Loucy (cell line): Measurements from ENCODE around the gene CHD6.

Experiments
- H2AFZ ChIP-seq: fragments of 200-600 bp; sonication (generic); 2 replicates; pipeline ENCODE4 v1.6.0; 2016; ENCODE audit warnings: antibody characterized with exemption, mild to moderate bottlenecking, low read length, moderate library complexity
- H3F3A ChIP-seq: fragments of 200-600 bp; 2 replicates; pipeline ENCODE4 v1.6.0; 2016; ENCODE audit warnings: antibody characterized with exemption, low read depth, mild to moderate bottlenecking
- H3K27me3 ChIP-seq: fragments of 200-600 bp; sonication (generic); 2 replicates; pipeline ENCODE4 v1.6.1; 2014; ENCODE audit warnings: low read length, mild to moderate bottlenecking; ENCODE audit not compliant: insufficient read depth, poor library complexity, severe bottlenecking
- H3K36me3 ChIP-seq: fragments of 200-600 bp; sonication (generic); 2 replicates; pipeline ENCODE4 v1.6.1; 2016; ENCODE audit warnings: low read length; ENCODE audit not compliant: insufficient read depth
- H3K4me1 ChIP-seq: fragments of 200-600 bp; sonication (generic); 2 replicates; pipeline ENCODE4 v1.5.1; 2014; ENCODE audit warnings: low read length, mild to moderate bottlenecking; ENCODE audit not compliant: insufficient read depth, poor library complexity, severe bottlenecking
- H3K4me2 ChIP-seq: fragments of 200-600 bp; sonication (generic); 2 replicates; pipeline ENCODE4 v1.6.0; 2014; ENCODE audit warnings: antibody characterized with exemption, low read length, low read depth, mild to moderate bottlenecking; ENCODE audit not compliant: poor library complexity, severe bottlenecking
- H3K4me3 ChIP-seq: fragments of 200-600 bp; sonication (generic); 2 replicates; pipeline ENCODE4 v1.5.1; 2014; ENCODE audit warnings: low read length, mild to moderate bottlenecking, mixed read lengths; ENCODE audit not compliant: poor library complexity, severe bottlenecking
- H3K79me2 ChIP-seq: fragments of 200-600 bp; sonication (generic); 2 replicates; pipeline ENCODE4 v1.6.1; 2014; ENCODE audit warnings: low read length; ENCODE audit not compliant: insufficient read depth
- H3K9ac ChIP-seq: fragments of 200-600 bp; sonication (generic); 2 replicates; pipeline ENCODE4 v1.6.0; 2014; ENCODE audit warnings: mild to moderate bottlenecking, low read depth, low read length, moderate library complexity; ENCODE audit not compliant: poor library complexity, severe bottlenecking
- H3K9me2 ChIP-seq: fragments of 200-600 bp; sonication (generic); replicated peaks from 2 replicates; pipeline ENCODE4 v1.6.1; 2016; ENCODE audit warnings: low read depth, low read length, mixed read lengths
- H3K9me3 ChIP-seq: fragments of 200-600 bp; sonication (generic); 2 replicates; pipeline ENCODE4 v1.6.1; 2014; ENCODE audit warnings: mild to moderate bottlenecking, antibody characterized with exemption, low read length, low read depth; ENCODE audit not compliant: insufficient read depth
- H4K20me1 ChIP-seq: fragments of 200-600 bp; sonication (generic); 2 replicates; pipeline ENCODE4 v1.6.0; 2014; ENCODE audit warnings: antibody characterized with exemption, low read length, mild to moderate bottlenecking; ENCODE audit not compliant: insufficient read depth, poor library complexity, severe bottlenecking
- EZH2phosphoT487 ChIP-seq: fragments of 200-600 bp; IDR thresholded peaks from 2 replicates; pipeline ENCODE4 v1.6.1; 2018; ENCODE audit warnings: antibody characterized with exemption, mild to moderate bottlenecking, moderate library complexity, borderline replicate concordance
- TF ChIP-seq, protein P1 (sequence below): fragments of 200-600 bp; sonication (generic); conservative IDR thresholded peaks from 2 replicates; pipeline ENCODE4 v1.5.1; 2014; ENCODE audit warnings: mild to moderate bottlenecking, antibody characterized with exemption, low read length

The CHD6 gene

GRCh38 chr20:41627001-41627495 is 8.9 kb upstream of the CHD6 start:
- no peak overlapping the region for H3K9ac ChIP-seq
- H3K36me3 ChIP-seq: no peaks in the 10 kb centered on the region
- no peaks in the 10 kb centered on the region for H3K4me1 ChIP-seq
- no peaks in the 10 kb centered on the region for H3K9me3 ChIP-seq
- H3K79me2 ChIP-seq: no peaks in the 10 kb centered on the region
- no peak overlapping the region for H2AFZ ChIP-seq
- no peaks in the 10 kb centered on the region for H3K27me3 ChIP-seq
- H3K4me3 ChIP-seq: no peak overlapping the region
- H3K9me2 ChIP-seq: no peaks in the 10 kb centered on the region
- H3K4me2 ChIP-seq: no peak overlapping the region
- no peak for TF ChIP-seq EZH2phosphoT487
- TF ChIP-seq, protein P1, sequence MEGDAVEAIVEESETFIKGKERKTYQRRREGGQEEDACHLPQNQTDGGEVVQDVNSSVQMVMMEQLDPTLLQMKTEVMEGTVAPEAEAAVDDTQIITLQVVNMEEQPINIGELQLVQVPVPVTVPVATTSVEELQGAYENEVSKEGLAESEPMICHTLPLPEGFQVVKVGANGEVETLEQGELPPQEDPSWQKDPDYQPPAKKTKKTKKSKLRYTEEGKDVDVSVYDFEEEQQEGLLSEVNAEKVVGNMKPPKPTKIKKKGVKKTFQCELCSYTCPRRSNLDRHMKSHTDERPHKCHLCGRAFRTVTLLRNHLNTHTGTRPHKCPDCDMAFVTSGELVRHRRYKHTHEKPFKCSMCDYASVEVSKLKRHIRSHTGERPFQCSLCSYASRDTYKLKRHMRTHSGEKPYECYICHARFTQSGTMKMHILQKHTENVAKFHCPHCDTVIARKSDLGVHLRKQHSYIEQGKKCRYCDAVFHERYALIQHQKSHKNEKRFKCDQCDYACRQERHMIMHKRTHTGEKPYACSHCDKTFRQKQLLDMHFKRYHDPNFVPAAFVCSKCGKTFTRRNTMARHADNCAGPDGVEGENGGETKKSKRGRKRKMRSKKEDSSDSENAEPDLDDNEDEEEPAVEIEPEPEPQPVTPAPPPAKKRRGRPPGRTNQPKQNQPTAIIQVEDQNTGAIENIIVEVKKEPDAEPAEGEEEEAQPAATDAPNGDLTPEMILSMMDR: no peak; the same call in 1 of the 2 replicates
- H3F3A ChIP-seq: no peaks in the 10 kb centered on the region
- no peaks in the 10 kb centered on the region for H4K20me1 ChIP-seq

GRCh38 chr20:41623625-41624375 is 5.6 kb upstream of the CHD6 start:
- Histone ChIP-seq H3K79me2 (no peaks in the 10 kb centered on the region), H4K20me1 (no peaks in the 10 kb centered on the region), H3K9me2 (no peaks in the 10 kb centered on the region), H3K4me1 (peaks cover 4% of the 10 kb centered on the region), H3K36me3 (no peaks in the 10 kb centered on the region), H3F3A (no peaks in the 10 kb centered on the region), H3K4me2 (no peak overlapping the region), H3K27me3 (no peaks in the 10 kb centered on the region), H3K9ac (no peak overlapping the region), H2AFZ (no peak overlapping the region), H3K4me3 (no peak overlapping the region), H3K9me3 (no peaks in the 10 kb centered on the region)
- TF ChIP-seq, protein P1: no peak
- no peak for TF ChIP-seq EZH2phosphoT487

GRCh38 chr20:41622584-41622983 is 4.4 kb upstream of the CHD6 start:
- Histone ChIP-seq H4K20me1 (peaks cover under 1% of the 10 kb centered on the region), H3K9me3 (no peaks in the 10 kb centered on the region), H3F3A (no peaks in the 10 kb centered on the region), H3K4me3 (no peak overlapping the region), H2AFZ (no peak overlapping the region), H3K9ac (no peak overlapping the region), H3K4me2 (no peak overlapping the region), H3K9me2 (no peaks in the 10 kb centered on the region), H3K36me3 (no peaks in the 10 kb centered on the region), H3K27me3 (no peaks in the 10 kb centered on the region), H3K79me2 (peaks cover under 1% of the 10 kb centered on the region), H3K4me1 (peaks cover 5% of the 10 kb centered on the region)
- TF ChIP-seq, protein P1: no peak
- no peak for TF ChIP-seq EZH2phosphoT487
